GM21423 (cell line): ENCODE measurements around the gene FTO.

Experiments
- ATAC-seq: cut with Tn5 transposase; IDR thresholded peaks from one replicate; pipeline ENCODE4 v1.9.1; 2021; ENCODE audit warnings: mild to moderate bottlenecking, moderate library complexity; ENCODE audit not compliant: unreplicated experiment

Gene FTO

GRCh38 chr16:54068212-54068611, 364.3 kb downstream of the FTO start:
- ATAC-seq, result no peak

- ATAC-seq, result no peak
These were observed 365.8 kb downstream of the FTO start for GRCh38 chr16:54069601-54070239.

GRCh38 chr16:54070789-54071343, 366.9 kb downstream of the FTO start:
- peak; percentile 53 for ATAC-seq

GRCh38 chr16:54071514-54071913, 367.6 kb downstream of the FTO start:
- ATAC-seq, result no peak

GRCh38 chr16:54072237-54072636, 368.3 kb downstream of the FTO start:
- no peak for ATAC-seq

GRCh38 chr16:54073356-54073755, 369.4 kb downstream of the FTO start:
- no peak for ATAC-seq

- ATAC-seq, result no peak
These were observed 371.5 kb downstream of the FTO start for GRCh38 chr16:54075446-54075845.

GRCh38 chr16:54076006-54076504, 372.1 kb downstream of the FTO start:
- no peak for ATAC-seq

GRCh38 chr16:54077050-54077821, 373.3 kb downstream of the FTO start:
- no peak for ATAC-seq

GRCh38 chr16:54080524-54081008, 376.6 kb downstream of the FTO start:
- ATAC-seq, result no peak

GRCh38 chr16:54086791-54087190, 382.8 kb downstream of the FTO start:
- no peak for ATAC-seq

GRCh38 chr16:54090602-54091001, 386.6 kb downstream of the FTO start:
- no peak for ATAC-seq

GRCh38 chr16:54093281-54093680, 389.3 kb downstream of the FTO start:
- ATAC-seq, result no peak

- no peak for ATAC-seq
These were observed 390.7 kb downstream of the FTO start for GRCh38 chr16:54094641-54095040.

- no peak for ATAC-seq
These were observed 392.7 kb downstream of the FTO start for GRCh38 chr16:54096607-54097006.

GRCh38 chr16:54097774-54098173, 393.8 kb downstream of the FTO start:
- ATAC-seq, result no peak

- ATAC-seq, result no peak
These were observed 394.3 kb downstream of the FTO start for GRCh38 chr16:54098247-54098646.

GRCh38 chr16:54099627-54100026, 395.7 kb downstream of the FTO start:
- no peak for ATAC-seq

GRCh38 chr16:54102888-54103866, 399.2 kb downstream of the FTO start:
- no peak for ATAC-seq

- ATAC-seq, result no peak
These were observed 402.1 kb downstream of the FTO start for GRCh38 chr16:54106057-54106456.
